Measurements from ENCODE around the gene PTPRR.

- TF ChIP-seq CTCF (IDR thresholded peaks at IDR 0.05; ENCODE audit: insufficient read depth, low read length, poor library complexity, severe bottlenecking) (no peak), EZH2phosphoT487 (conservative IDR thresholded peaks at IDR 0.05; ENCODE audit: low read length) (no peak)
These were observed 353 bp upstream of the PTPRR start for GRCh38 chr12:70920891-70921290.

Measured in SU-DHL-6 (cell line).